Testis (tissue), 2 donors: ENCODE measurements around the gene FAM162A.

Source experiments
- CTCF ChIP-seq, 3 experiments: fragments of 450-650 bp in 2 of 3; fragments of 200-600 bp in 1 of 3; sonication (generic) in 1 of 3; IDR thresholded peaks; one replicate each; pipeline ENCODE4 v1.5.1; 2016 to 2019; ENCODE audit warnings: antibody characterized with exemption in 3 of 3, mild to moderate bottlenecking in 2 of 3, moderate library complexity in 1 of 3
- POLR2A ChIP-seq: fragments of 450-650 bp; IDR thresholded peaks from one replicate; pipeline ENCODE4 v1.6.1; 2017; ENCODE audit warnings: antibody characterized with exemption, mild to moderate bottlenecking, moderate library complexity

- TF ChIP-seq CTCF (IDR thresholded peaks at IDR 0.05) = no peak
- TF ChIP-seq POLR2A = no peak
These were observed 14.9 kb downstream of the FAM162A start for GRCh38 chr3:122398920-122399319.
